HG03558 (cell line): ENCODE results near the gene HELZ.

Experiments used
- ATAC-seq: cut with Tn5 transposase; IDR thresholded peaks from one replicate; pipeline ENCODE4 v1.9.1; 2021; ENCODE audit warnings: moderate number of reproducible peaks; ENCODE audit not compliant: unreplicated experiment; ENCODE audit errors: extremely low read depth

Gene HELZ

GRCh38 chr17:67058036-67058435 is 187.0 kb downstream of the HELZ start:
- ATAC-seq = no peak

GRCh38 chr17:67056746-67057490 is 188.1 kb downstream of the HELZ start:
- ATAC-seq = no peak

GRCh38 chr17:67055811-67056745 is 188.9 kb downstream of the HELZ start:
- no peak for ATAC-seq

GRCh38 chr17:67055041-67055443 is 190.0 kb downstream of the HELZ start:
- no peak for ATAC-seq

GRCh38 chr17:67054608-67055007 is 190.4 kb downstream of the HELZ start:
- no peak for ATAC-seq

GRCh38 chr17:67054011-67054591 is 190.9 kb downstream of the HELZ start:
- ATAC-seq = no peak

GRCh38 chr17:67053438-67054000 is 191.5 kb downstream of the HELZ start:
- no peak for ATAC-seq

GRCh38 chr17:67052720-67053437 is 192.1 kb downstream of the HELZ start:
- ATAC-seq = no peak

- no peak for ATAC-seq
These were observed 193.2 kb downstream of the HELZ start for GRCh38 chr17:67051837-67052236.

GRCh38 chr17:67051155-67051538 is 193.8 kb downstream of the HELZ start:
- ATAC-seq = no peak

GRCh38 chr17:67050471-67051154 is 194.4 kb downstream of the HELZ start:
- no peak for ATAC-seq

- ATAC-seq = no peak
These were observed 194.9 kb downstream of the HELZ start for GRCh38 chr17:67050066-67050465.

GRCh38 chr17:67049025-67049739 is 195.8 kb downstream of the HELZ start:
- ATAC-seq = no peak

GRCh38 chr17:67047382-67047781 is 197.6 kb downstream of the HELZ start:
- ATAC-seq = no peak

GRCh38 chr17:67046398-67046797 is 198.6 kb downstream of the HELZ start:
- ATAC-seq = no peak

GRCh38 chr17:67044940-67045339 is 200.1 kb downstream of the HELZ start:
- ATAC-seq = no peak

GRCh38 chr17:67044016-67044772 is 200.8 kb downstream of the HELZ start, which contains the start of gene CACNG1:
Gene CACNG1 (plus strand): TSS chr17:67044554. CDS start chr17:67044661, 107 bp downstream.
- no peak for ATAC-seq

GRCh38 chr17:67043283-67043682 is 201.7 kb downstream of the HELZ start:
- no peak for ATAC-seq
